Myocyte (in vitro differentiated cells): ENCODE results near the gene MKNK2. TPM values are rescaled to one million over a fixed set of nuclear protein-coding genes. Genes with fewer than 3 reads are reported as not detected.
"Not testable (repeated sequence)": the region's sequence is repeated elsewhere in the genome, so short reads cannot be mapped to it uniquely, and the experiment has no call there.

Experiments used
- DNase-seq: peaks from one replicate; pipeline ENCODE4 v3.0.0-alpha.2; 2012; ENCODE audit warnings: low read depth
- total RNA-seq: library from RNA; depleted of rRNA; stranded (reverse); fragments of >200 nt; gene quantifications from 2 replicates; pipeline ENCODE4 v1.2.3, GENCODE V29; 2014

The MKNK2 gene
- total RNA-seq, 1 donor from 2014 or later = 35.3 TPM

- DNase-seq = no peak
Measured at GRCh38 chr19:2044709-2045500, 6.1 kb downstream of the MKNK2 start.

GRCh38 chr19:2043961-2044708 is 6.9 kb downstream of the MKNK2 start:
- DNase-seq = no peak

GRCh38 chr19:2043251-2043641 is 7.8 kb downstream of the MKNK2 start:
- DNase-seq = no peak

- DNase-seq = no peak
Measured at GRCh38 chr19:2042485-2043250, 8.4 kb downstream of the MKNK2 start.

- DNase-seq = no peak
Measured at GRCh38 chr19:2041683-2042484, 9.2 kb downstream of the MKNK2 start.

- DNase-seq = no peak
Measured at GRCh38 chr19:2041433-2041682, 9.7 kb downstream of the MKNK2 start.

GRCh38 chr19:2040647-2041432 is 10.2 kb downstream of the MKNK2 start:
- no peak for DNase-seq

GRCh38 chr19:2039959-2040646 is 10.9 kb downstream of the MKNK2 start:
- no peak for DNase-seq

GRCh38 chr19:2039089-2039958 is 11.7 kb downstream of the MKNK2 start:
- DNase-seq = no peak

GRCh38 chr19:2038284-2039088 is 12.6 kb downstream of the MKNK2 start:
- no peak for DNase-seq

GRCh38 chr19:2037651-2038255 is 13.3 kb downstream of the MKNK2 start:
- no peak for DNase-seq

- no peak for DNase-seq
Measured at GRCh38 chr19:2036424-2036823, 14.6 kb downstream of the MKNK2 start.

- no peak for DNase-seq
Measured at GRCh38 chr19:2035590-2035991, 15.5 kb downstream of the MKNK2 start.

GRCh38 chr19:2034729-2035589 is 16.1 kb downstream of the MKNK2 start:
- no peak for DNase-seq

GRCh38 chr19:2034253-2034652 is 16.8 kb downstream of the MKNK2 start:
- DNase-seq = not testable (repeated sequence)

GRCh38 chr19:2033825-2034159 is 17.3 kb downstream of the MKNK2 start:
- DNase-seq = no peak
